ENCODE data around the gene ZC3H7B.
"Not testable (repeated sequence)": the region's sequence is repeated elsewhere in the genome, so short reads cannot be mapped to it uniquely, and the experiment has no call there.

Gene ZC3H7B

GRCh38 chr22:41382098-41382578 is 80.8 kb downstream of the ZC3H7B start:
- peak; percentile 39 for DNase-seq (ENCODE audit: low read depth)

DNA sequence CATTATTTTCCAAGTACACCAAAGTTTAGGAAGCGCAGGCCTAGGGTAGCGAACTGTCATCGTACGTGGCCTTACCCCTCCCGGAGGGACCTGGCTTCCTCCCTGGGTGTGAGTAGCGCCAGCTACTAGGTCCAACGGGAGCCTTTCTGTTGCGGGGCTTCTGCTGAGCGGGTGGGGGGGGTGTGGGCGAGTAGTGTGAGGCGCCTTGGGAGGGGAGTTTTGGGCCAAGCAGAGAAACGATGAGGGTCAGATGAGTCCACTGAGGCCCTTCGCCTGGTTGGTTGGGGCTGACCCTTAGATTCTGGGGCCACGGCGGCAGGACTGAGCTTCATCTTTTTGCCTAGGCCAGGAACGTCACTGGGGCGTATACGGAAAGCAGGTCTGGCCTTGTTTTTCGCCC is 81.3 kb downstream of the ZC3H7B start:
- DNase-seq (ENCODE audit: low read depth): no peak

DNA sequence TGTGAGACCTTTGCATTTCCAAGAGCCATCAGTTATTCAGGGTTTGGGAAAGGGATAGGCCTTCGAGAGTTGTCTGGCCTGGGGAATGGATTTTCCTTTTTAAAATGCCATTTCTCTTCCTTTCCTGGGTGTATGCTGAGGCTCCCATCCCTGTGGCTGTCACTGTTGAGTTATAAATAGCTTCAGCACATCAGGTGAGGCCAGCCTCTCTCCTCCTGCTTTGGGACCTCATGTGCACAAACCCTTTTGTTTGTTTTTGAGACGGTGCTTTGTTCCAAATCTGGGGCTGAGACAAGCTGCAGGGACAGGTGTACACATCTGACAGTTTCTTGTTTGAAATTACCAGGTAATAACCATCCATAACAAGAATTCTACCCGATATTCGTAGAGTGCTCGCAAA is 81.8 kb downstream of the ZC3H7B start:
- DNase-seq (ENCODE audit: low read depth): no peak

DNA sequence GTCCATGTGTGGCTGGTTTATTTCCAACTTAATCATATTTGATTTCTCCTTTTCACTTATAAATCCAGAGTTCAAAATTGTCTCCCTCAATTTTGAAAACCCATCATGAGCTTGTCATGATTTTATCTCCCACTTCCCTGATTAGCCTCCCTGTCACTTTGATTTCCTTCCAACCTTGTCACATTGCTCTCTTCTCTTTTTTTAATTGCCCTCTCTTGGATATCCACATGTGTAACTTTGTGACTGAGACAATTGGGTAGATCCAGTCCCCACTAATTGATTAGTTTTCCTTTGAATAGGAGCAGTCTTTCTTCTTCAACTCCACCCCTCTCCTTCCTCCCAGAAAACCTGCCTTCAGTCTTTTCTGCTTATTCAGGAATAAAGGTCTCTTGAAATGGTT is 82.8 kb downstream of the ZC3H7B start:
- no peak for DNase-seq (ENCODE audit: low read depth)

- no peak for DNase-seq (ENCODE audit: low read depth)
Observed at GRCh38 chr22:41387341-41387740, 86.0 kb downstream of the ZC3H7B start.

DNA sequence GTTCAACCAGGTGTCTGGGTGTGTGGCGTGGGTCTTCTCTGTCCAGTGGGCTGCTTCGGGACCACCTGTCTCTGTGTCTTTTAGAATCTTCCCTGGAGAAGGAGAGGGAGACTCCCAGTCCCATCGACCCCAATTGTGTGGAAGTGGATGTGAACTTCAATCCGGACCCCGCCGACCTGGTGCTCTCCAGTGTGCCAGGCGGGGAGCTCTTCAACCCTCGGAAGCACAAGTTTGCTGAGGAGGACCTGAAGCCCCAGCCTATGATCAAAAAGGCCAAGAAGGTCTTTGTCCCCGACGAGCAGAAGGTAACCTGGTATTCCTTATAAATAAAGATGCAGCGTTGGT is 92.7 kb downstream of the ZC3H7B start:
- DNase-seq (ENCODE audit: low read depth): no peak

DNA sequence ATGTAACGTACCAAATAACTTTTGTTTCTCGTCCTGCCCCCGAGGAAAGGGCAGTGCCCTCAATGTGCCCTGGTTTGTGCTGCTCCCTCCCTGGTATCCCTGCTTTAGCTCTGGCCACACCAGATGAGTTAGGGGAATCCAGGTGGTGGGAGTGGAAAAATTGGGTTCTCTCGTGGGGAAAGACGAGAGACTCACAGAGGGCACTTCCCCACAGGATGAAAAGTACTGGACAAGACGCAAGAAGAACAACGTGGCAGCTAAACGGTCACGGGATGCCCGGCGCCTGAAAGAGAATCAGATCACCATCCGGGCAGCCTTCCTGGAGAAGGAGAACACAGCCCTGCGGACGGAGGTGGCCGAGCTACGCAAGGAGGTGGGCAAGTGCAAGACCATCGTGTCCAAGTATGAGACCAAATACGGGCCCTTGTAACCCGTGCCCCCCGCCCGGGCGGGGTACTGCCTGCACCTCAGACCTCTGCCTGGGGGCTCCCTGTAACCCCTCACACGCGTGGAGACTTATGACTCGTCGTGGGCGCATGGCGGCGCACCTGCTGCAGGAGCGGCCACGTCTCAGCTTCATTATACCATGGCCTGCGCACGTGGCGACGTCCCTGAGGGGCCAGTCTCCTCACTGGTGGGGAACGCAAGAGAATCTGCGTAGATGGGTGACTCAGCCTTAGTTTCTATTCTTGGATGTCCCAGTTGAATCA is 94.4 kb downstream of the ZC3H7B start:
- DNase-seq (ENCODE audit: low read depth): no peak

DNA sequence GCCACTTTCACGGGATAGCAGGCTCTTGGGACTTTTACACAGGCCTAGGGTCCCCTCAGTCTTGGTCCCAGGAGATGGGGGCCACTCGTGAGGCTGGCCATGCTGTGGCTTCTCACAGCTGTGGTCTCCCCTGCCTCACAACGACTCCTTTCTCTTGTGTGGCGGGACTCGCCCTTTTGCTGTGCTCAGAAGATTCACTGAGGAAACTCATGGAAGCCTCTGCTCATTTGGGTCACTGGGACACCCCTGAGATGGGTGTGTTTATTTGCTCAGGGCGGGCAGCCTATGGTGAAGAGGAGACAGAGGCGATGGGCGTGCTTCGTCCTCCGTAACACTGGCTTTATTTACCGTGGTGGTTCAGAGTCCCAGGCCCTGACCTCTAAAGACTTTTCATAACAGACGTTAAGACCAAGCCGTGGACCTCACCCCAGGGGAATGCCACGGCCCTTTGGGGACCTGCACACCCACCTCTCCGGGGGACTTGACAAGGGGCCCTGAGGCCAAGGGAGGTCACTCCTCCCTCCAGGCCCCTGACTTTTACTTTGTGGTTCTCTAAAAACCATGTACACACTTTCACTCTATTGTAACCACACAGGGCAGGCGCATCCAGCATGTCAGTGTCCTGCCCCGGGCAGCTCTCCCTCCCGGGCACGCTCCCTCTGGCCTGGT is 96.0 kb downstream of the ZC3H7B start:
- no peak for DNase-seq (ENCODE audit: low read depth)

DNA sequence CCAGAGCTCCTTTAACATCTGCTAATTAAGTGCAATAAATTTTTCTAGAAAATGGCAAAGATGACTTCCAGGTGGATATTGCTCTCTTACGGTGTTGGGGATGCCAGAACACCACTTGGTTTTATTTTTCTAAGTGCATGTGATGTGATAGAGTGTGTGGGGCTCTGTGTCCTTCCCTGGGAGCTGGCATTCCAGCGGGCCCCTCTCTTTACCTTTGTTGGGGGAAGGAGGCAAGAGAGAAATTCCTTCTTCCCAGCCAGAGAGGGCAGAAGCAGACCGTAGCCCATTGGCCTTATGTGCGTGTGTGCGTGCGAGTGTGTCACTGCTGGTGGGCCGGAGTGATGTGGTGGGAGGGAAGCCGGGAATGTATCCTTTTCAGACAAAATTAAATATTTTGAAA is 97.6 kb downstream of the ZC3H7B start:
- no peak for DNase-seq (ENCODE audit: low read depth)

DNA sequence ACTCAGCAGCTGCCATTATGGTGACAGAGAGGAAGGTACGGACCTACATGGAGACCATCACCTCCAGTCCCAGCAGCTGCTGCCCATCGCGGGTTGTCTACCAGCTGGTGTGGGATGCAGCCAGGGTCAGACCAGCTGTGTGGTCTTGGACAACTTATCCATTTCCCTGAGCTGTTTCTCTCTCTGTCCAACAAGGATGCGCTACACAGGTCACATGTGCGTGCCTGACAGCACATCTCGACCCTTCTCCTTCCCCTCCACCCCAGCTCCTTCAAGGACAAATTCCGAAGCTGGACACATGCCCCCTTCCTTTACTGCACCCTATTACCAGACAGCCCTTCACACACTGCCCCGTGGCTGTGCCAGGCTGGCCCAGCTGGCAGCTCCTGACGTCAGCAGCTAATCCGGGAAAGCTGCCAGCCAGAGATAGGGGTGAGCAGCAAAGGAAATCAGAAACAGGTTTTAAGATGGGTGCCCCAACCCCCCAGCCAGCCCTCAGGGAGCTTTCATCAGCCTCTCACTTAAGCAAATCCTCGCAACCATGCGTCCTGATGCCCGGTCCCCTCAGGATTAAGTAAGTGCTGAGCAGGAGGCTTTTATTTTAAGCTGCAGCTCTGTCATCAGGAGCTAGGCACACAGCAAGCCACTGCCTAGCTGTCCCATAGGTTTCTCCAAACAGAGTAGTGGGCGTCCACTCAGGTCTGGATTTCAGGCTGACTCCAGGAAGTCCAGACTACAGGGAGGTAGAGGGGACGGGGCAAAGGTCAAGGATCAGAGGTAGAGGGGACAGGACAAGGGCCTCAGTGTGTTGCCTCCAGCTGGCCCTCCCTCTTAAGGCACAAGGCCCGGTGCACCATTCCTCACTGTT is 100.7 kb downstream of the ZC3H7B start:
- peak; percentile 99 for DNase-seq (ENCODE audit: low read depth)

- DNase-seq (ENCODE audit: low read depth): not testable (repeated sequence)
Observed at GRCh38 chr22:41402851-41403250, 101.5 kb downstream of the ZC3H7B start.

DNA sequence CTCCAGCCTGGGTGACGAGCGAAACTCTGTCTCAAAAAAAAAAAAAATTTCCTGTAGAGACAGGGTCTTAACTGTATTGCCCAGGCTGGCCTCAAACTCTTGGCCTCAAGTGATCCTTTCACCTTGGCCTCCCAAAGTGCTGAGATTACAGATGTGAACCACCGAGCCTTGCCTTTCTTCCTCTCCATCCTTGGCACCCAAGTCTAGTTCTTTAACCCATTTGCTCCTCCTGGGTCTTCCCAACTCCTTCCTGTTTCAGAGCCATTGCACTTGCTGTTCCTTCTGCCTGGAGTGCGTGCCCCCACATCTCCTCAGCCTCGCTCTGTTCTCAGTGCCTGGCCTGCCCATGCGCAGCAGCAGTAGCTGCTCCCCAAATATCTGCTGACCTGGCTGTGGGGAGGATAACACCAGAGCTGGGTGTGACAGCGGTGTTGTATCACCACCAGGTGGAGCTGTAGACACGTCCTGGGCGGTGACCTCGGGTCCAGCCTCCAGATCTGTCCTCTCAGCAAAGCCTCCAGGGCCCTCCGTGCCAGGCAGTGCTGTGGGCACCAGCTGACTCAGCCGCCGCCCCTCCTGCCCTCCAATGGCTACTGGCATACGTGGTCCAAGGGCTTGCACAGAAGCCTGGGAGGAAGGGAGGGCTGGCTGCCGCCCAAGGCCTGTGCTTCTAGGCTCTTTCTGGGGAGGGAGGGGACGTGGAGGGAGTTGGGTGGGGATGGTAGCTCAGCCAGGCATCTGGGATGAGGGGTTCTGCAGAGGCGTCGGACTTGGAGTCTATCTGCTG is 102.4 kb downstream of the ZC3H7B start:
- peak; percentile 95 for DNase-seq (ENCODE audit: low read depth)

DNA sequence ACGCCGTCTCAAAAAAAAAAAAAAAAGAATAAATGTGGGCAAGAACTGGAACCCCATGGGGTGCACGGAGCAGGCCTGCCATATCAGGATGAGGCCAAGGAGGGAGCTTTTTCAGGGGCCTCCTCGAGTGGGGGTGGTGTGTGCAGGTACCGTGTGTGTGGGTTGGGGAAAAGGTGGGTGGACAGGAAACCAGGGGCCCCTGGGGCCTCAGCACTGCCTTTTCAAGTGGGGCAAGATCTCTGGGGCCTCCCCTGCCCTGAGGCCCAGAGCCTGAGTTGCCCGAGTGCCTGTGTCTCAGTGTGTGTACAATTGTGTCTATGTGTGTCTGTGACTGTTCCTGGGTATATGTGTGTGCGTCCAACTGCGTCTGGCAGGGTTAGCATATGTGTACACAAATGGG is 104.3 kb downstream of the ZC3H7B start:
- DNase-seq (ENCODE audit: low read depth): no peak

DNA sequence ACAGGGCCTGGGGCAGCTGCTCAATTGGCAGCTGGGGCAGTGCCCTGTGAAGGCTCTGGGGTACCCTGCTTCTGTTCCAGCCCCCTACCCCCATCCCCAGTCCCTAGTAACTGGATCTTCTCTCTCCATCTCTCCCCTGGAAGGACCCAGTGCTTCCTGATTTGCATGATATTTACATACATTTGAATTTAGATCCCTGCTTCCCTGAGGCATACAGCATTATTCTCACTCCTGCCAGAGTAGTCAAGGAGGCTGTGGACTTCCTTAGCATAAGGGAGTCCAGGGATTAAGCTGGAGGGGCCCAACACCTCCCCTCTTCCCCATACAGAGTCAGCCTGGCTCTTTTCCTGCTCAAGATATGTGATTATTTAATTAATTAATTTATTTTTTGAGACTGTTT is 105.1 kb downstream of the ZC3H7B start:
- DNase-seq (ENCODE audit: low read depth): no peak

- DNase-seq (ENCODE audit: low read depth): no peak
Observed at GRCh38 chr22:41407433-41407832, 106.1 kb downstream of the ZC3H7B start.

GRCh38 chr22:41408665-41409064 is 107.3 kb downstream of the ZC3H7B start:
- DNase-seq (ENCODE audit: low read depth): no peak
